WTC11 (cell line): Measurements from ENCODE around the gene SDHC. TPM values are rescaled to one million over a fixed set of nuclear protein-coding genes. Genes with fewer than 3 reads are reported as not detected.

Experiments
- ATAC-seq: fragments of 200-7000 bp; cut with Tn5 transposase; 2 replicates; pipeline ENCODE4 v1.10.0; 2021; ENCODE audit warnings: mild to moderate bottlenecking, moderate library complexity
- CTCF ChIA-PET: fragments of 300-600 bp; sonication (Branson Sonifier 250); formaldehyde crosslinking; loops from one replicate; lab custom pipeline; 2021; ENCODE audit warnings: antibody characterized with exemption; lab: Charles Lee
- POLR2A ChIA-PET: fragments of 350-600 bp; sonication (Branson Sonifier 250); formaldehyde crosslinking; loops from one replicate; lab custom pipeline; 2021; ENCODE audit warnings: antibody characterized with exemption; lab: Charles Lee
- DNase-seq: peaks from one replicate; pipeline ENCODE4 v3.0.0; 2021; ENCODE audit warnings: low spot score
- H3K27ac Mint-ChIP-seq: 2 replicates; pipeline ENCODE4 v1.8.0; 2021; ENCODE audit warnings: mixed read lengths
- H3K27me3 Mint-ChIP-seq: 2 replicates; pipeline ENCODE4 v1.8.0; 2021; ENCODE audit warnings: low read depth, mild to moderate bottlenecking, moderate library complexity, mixed read lengths
- H3K36me3 Mint-ChIP-seq: 2 replicates; pipeline ENCODE4 v1.8.0; 2021; ENCODE audit warnings: mixed read lengths
- H3K4me1 Mint-ChIP-seq: 2 replicates; pipeline ENCODE4 v1.8.0; 2022; ENCODE audit warnings: mixed read lengths
- H3K4me3 Mint-ChIP-seq: 2 replicates; pipeline ENCODE4 v1.8.0; 2021; ENCODE audit warnings: mild to moderate bottlenecking, moderate library complexity, mixed read lengths
- H3K9me3 Mint-ChIP-seq: 2 replicates; pipeline ENCODE4 v1.8.0; 2021; ENCODE audit warnings: mixed read lengths
- AR ChIP-seq: fragments of 250-450 bp; sonication (Bioruptor Pico); IDR thresholded peaks from 2 replicates; pipeline ENCODE4 v1.9.0; 2021; ENCODE audit warnings: mild to moderate bottlenecking
- ARID4B ChIP-seq: sonication (generic); formaldehyde crosslinking; IDR thresholded peaks from 2 replicates; pipeline ENCODE4 v1.8.0; 2023; ENCODE audit warnings: missing genetic modification reagents, mild to moderate bottlenecking, borderline replicate concordance
- CREM ChIP-seq: sonication (generic); formaldehyde crosslinking; IDR thresholded peaks from 2 replicates; pipeline ENCODE4 v1.8.1; 2022; ENCODE audit warnings: mild to moderate bottlenecking, missing genetic modification reagents, moderate library complexity
- CTCF ChIP-seq: fragments of 200-600 bp; IDR thresholded peaks from 2 replicates; pipeline ENCODE4 v1.8.0; 2022; ENCODE audit warnings: antibody characterized with exemption
- E2F4 ChIP-seq: sonication (generic); formaldehyde crosslinking; IDR thresholded peaks from 2 replicates; pipeline ENCODE4 v1.8.1; 2022; ENCODE audit warnings: low read depth, mild to moderate bottlenecking, moderate library complexity, missing genetic modification reagents, borderline replicate concordance
- E2F5 ChIP-seq: sonication (generic); formaldehyde crosslinking; IDR thresholded peaks from 2 replicates; pipeline ENCODE4 v1.8.1; 2022; ENCODE audit warnings: mild to moderate bottlenecking, moderate library complexity, missing genetic modification reagents
- ESRRA ChIP-seq: sonication (generic); formaldehyde crosslinking; IDR thresholded peaks from 2 replicates; pipeline ENCODE4 v1.8.1; 2022; ENCODE audit warnings: mild to moderate bottlenecking, missing genetic modification reagents, borderline replicate concordance
- HMGA2 ChIP-seq: fragments of 250-450 bp; sonication (Bioruptor Pico); IDR thresholded peaks from 2 replicates; pipeline ENCODE4 v1.4.0; 2021; ENCODE audit warnings: mild to moderate bottlenecking, moderate library complexity
- IRF2 ChIP-seq: sonication (generic); formaldehyde crosslinking; IDR thresholded peaks from 2 replicates; pipeline ENCODE4 v1.8.0; 2022; ENCODE audit warnings: low read depth, missing genetic modification reagents, borderline replicate concordance
- MLX ChIP-seq: sonication (generic); formaldehyde crosslinking; IDR thresholded peaks from 2 replicates; pipeline ENCODE4 v1.8.1; 2023; ENCODE audit warnings: mild to moderate bottlenecking, missing genetic modification reagents, moderate library complexity
- MYBL2 ChIP-seq: sonication (generic); formaldehyde crosslinking; IDR thresholded peaks from 2 replicates; pipeline ENCODE4 v1.8.1; 2023; ENCODE audit warnings: mild to moderate bottlenecking, moderate library complexity, missing genetic modification reagents
- NR1H2 ChIP-seq: sonication (generic); formaldehyde crosslinking; IDR thresholded peaks from 2 replicates; pipeline ENCODE4 v1.9.0; 2021; ENCODE audit warnings: mild to moderate bottlenecking, moderate library complexity, missing genetic modification reagents
- NR2C2 ChIP-seq: sonication (generic); formaldehyde crosslinking; IDR thresholded peaks from 2 replicates; pipeline ENCODE4 v1.8.0; 2022; ENCODE audit warnings: mild to moderate bottlenecking, missing genetic modification reagents
- SP1 ChIP-seq: sonication (generic); formaldehyde crosslinking; conservative IDR thresholded peaks from 2 replicates; pipeline ENCODE4 v1.8.1; 2022; ENCODE audit warnings: missing genetic modification reagents
- TCF7 ChIP-seq: sonication (generic); formaldehyde crosslinking; IDR thresholded peaks from 2 replicates; pipeline ENCODE4 v1.8.0; 2022; ENCODE audit warnings: mild to moderate bottlenecking, low read depth, missing genetic modification reagents, moderate library complexity
- TEAD1 ChIP-seq: sonication (generic); formaldehyde crosslinking; IDR thresholded peaks from 2 replicates; pipeline ENCODE4 v1.8.0; 2022; ENCODE audit warnings: mild to moderate bottlenecking, missing genetic modification reagents
- ZMAT4 ChIP-seq: fragments of 250-450 bp; sonication (Bioruptor Pico); IDR thresholded peaks from 2 replicates; pipeline ENCODE4 v1.9.0; 2021; ENCODE audit warnings: mild to moderate bottlenecking
- ZNF219 ChIP-seq: sonication (generic); formaldehyde crosslinking; IDR thresholded peaks from 2 replicates; pipeline ENCODE4 v1.8.0; 2023; ENCODE audit warnings: missing genetic modification reagents, mild to moderate bottlenecking, borderline replicate concordance
- ZNF263 ChIP-seq: sonication (generic); formaldehyde crosslinking; IDR thresholded peaks from 2 replicates; pipeline ENCODE4 v1.8.1; 2022; ENCODE audit warnings: low read depth, mild to moderate bottlenecking, moderate library complexity, missing genetic modification reagents
- ZNF423 ChIP-seq: fragments of 250-450 bp; sonication (Bioruptor Pico); IDR thresholded peaks from 2 replicates; pipeline ENCODE4 v2.1.2; 2022; ENCODE audit warnings: mild to moderate bottlenecking, moderate library complexity
- total RNA-seq: library from RNA; stranded (reverse); gene quantifications from 3 replicates; pipeline ENCODE4 v1.2.3, GENCODE V29; 2021

SDHC gene
- total RNA-seq, 1 experiment from 2014 or later = 193 TPM

GRCh38 chr1:161324020-161324419, 9.8 kb downstream of the SDHC start (continued):
- TF ChIP-seq E2F4 (CRISPR knock-in tag) = no peak
- TF ChIP-seq ARID4B = no peak
- no peak for TF ChIP-seq E2F5 (CRISPR knock-in tag)

- no peak for TF ChIP-seq E2F5 (CRISPR knock-in tag)
- no peak for TF ChIP-seq ESRRA (CRISPR knock-in tag)
- TF ChIP-seq MYBL2 (CRISPR knock-in tag) = no peak
- no peak for TF ChIP-seq SP1
- no peak for TF ChIP-seq ZNF423 (CRISPR knock-in tag)
- no peak for TF ChIP-seq ZNF263
- no peak for TF ChIP-seq MLX (CRISPR knock-in tag)
- TF ChIP-seq IRF2 (CRISPR knock-in tag) = no peak
- no peak for TF ChIP-seq CTCF
- no peak for TF ChIP-seq TEAD1
- TF ChIP-seq ZNF219 = no peak
- no peak for TF ChIP-seq ZMAT4 (CRISPR knock-in tag)
- no peak for TF ChIP-seq TCF7 (CRISPR knock-in tag)
- TF ChIP-seq CREM = no peak
- no peak for TF ChIP-seq AR
- no peak for TF ChIP-seq NR1H2 (CRISPR knock-in tag)
- no peak for TF ChIP-seq NR2C2 (CRISPR knock-in tag)
- TF ChIP-seq HMGA2 (CRISPR knock-in tag) = no peak
- Mint-ChIP-seq H3K4me3 (no peak overlapping the region), H3K27me3 (no peaks in the 10 kb centered on the region), H3K4me1 (no peaks in the 10 kb centered on the region), H3K9me3 (no peaks in the 10 kb centered on the region), H3K36me3 (peaks cover 54% of the 10 kb centered on the region), H3K27ac (no peak overlapping the region)
- DNase-seq (no peak), ATAC-seq (no peak)
- ChIA-PET POLR2A (no interaction called here), CTCF (interaction anchor here (0.7 kb wide), 1 partner anchor 59 kb away, joined by 3 read pairs; no protein-coding TSS in a partner anchor)
Measured at GRCh38 chr1:161330346-161330745, 16.2 kb downstream of the SDHC start.
